ENCODE measurements around the gene INTS11.

DNA sequence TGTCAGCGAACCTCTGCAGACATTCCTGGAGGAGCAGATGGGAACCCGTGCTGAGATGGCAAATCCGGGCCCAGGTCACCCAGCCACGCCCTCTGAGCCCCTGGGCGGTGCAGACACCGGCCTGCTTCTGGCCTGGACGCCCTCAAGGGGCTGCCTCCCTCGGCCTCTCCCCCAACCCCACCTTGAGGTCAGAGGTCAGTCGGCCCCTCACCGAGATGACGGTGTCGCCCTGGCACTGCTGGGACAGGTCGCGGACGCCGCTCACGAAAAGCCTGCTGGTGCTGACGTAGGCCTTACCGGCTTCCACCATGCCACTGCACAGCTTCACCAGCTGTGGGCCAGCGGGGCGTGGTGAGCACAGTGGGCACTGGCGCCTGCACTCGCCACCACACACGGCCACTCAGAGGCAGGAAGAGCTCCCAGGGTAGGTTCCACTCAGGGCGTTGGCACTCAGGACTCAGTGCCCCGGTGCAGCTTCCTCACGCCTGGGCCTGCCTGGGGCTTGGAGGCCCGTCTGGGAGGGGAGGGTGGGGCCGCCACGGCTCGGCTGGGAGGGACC is 21.4 kb downstream of the INTS11 start:
- TF ChIP-seq POLR2A (IDR thresholded peaks at IDR 0.05) (no peak), POLR2AphosphoS5 (IDR thresholded peaks at IDR 0.05) (no peak)
- TF ChIP-seq, protein P1, sequence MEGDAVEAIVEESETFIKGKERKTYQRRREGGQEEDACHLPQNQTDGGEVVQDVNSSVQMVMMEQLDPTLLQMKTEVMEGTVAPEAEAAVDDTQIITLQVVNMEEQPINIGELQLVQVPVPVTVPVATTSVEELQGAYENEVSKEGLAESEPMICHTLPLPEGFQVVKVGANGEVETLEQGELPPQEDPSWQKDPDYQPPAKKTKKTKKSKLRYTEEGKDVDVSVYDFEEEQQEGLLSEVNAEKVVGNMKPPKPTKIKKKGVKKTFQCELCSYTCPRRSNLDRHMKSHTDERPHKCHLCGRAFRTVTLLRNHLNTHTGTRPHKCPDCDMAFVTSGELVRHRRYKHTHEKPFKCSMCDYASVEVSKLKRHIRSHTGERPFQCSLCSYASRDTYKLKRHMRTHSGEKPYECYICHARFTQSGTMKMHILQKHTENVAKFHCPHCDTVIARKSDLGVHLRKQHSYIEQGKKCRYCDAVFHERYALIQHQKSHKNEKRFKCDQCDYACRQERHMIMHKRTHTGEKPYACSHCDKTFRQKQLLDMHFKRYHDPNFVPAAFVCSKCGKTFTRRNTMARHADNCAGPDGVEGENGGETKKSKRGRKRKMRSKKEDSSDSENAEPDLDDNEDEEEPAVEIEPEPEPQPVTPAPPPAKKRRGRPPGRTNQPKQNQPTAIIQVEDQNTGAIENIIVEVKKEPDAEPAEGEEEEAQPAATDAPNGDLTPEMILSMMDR (IDR thresholded peaks at IDR 0.05) = no peak

All from breast epithelium (tissue), 3 donors.